Measurements from ENCODE around the gene ERC1. TPM values are rescaled to one million over a fixed set of nuclear protein-coding genes. Genes with fewer than 3 reads are reported as not detected.

The ERC1 gene
- total RNA-seq, 2 experiments from 2014 or later: 40.1 to 49.6 TPM

DNA sequence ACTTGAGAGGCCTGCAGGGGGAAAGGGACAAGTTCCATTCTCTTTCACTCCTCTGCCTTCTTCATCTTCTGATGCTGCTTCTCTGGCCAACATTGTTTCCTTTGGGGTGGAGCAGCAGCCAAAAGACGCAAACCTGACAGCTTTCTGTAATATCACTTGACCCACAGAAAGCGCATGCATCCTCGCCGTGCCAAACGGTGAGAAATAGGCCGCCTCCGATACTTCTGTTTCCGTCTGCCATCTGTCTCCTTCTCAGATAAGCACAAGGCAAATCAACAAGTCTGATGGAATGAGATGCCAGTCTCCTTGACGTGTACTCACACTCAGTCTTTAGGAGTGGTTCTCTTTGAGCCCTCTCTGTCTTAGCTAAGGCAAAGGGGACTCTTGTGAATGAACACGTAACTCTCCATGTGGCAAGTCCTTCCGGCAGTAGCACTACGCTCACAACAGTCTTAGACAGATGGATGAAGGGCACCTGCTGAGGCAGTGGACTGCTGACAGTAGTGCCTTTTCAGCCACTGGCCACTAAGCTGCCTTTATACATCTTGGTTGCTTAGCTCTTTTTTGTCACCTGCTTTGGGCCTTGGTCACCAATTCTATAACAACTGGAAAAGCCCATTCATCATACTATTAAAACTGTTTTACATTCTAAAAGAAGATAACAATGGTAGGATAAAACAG is 389.3 kb downstream of the ERC1 start:
- TF ChIP-seq, protein P1, sequence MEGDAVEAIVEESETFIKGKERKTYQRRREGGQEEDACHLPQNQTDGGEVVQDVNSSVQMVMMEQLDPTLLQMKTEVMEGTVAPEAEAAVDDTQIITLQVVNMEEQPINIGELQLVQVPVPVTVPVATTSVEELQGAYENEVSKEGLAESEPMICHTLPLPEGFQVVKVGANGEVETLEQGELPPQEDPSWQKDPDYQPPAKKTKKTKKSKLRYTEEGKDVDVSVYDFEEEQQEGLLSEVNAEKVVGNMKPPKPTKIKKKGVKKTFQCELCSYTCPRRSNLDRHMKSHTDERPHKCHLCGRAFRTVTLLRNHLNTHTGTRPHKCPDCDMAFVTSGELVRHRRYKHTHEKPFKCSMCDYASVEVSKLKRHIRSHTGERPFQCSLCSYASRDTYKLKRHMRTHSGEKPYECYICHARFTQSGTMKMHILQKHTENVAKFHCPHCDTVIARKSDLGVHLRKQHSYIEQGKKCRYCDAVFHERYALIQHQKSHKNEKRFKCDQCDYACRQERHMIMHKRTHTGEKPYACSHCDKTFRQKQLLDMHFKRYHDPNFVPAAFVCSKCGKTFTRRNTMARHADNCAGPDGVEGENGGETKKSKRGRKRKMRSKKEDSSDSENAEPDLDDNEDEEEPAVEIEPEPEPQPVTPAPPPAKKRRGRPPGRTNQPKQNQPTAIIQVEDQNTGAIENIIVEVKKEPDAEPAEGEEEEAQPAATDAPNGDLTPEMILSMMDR (IDR thresholded peaks at IDR 0.05): no peak
- Mint-ChIP-seq H3K4me3 (no peak overlapping the region), H3K27ac (no peak overlapping the region), H3K4me1 (ENCODE audit: low read depth) (no peaks in the 10 kb centered on the region), H3K27me3 (no peaks in the 10 kb centered on the region), H3K36me3 (ENCODE audit: low read depth) (peaks cover 44% of the 10 kb centered on the region), H3K9me3 (no peaks in the 10 kb centered on the region)
- ChIA-PET POLR2A (no interaction called here), CTCF (no interaction called here)
- ATAC-seq (ENCODE audit: poor library complexity) (no peak), DNase-seq (no peak)
- H3K4me3 ChIP-seq (ENCODE audit: low read length): no peak overlapping the region
- H3K4me1 ChIP-seq (ENCODE audit: insufficient read depth, low read length): no peaks in the 10 kb centered on the region
- no peak overlapping the region for H3K27ac ChIP-seq (ENCODE audit: low read depth in 1 of 2, low read length in 2 of 2)
- H3K36me3 ChIP-seq (ENCODE audit: insufficient read depth, low read length): peaks cover 7% of the 10 kb centered on the region
- intact Hi-C loops (cut with DNase I, micrococcal nuclease): no loop called here
- H3K27me3 ChIP-seq (ENCODE audit: control insufficient read depth in 1 of 2, insufficient read depth in 2 of 2, low read length in 2 of 2): no peaks in the 10 kb centered on the region
- no peaks in the 10 kb centered on the region for H3K9me3 ChIP-seq (ENCODE audit: control insufficient read depth in 1 of 2, insufficient read depth in 1 of 2, low read length in 2 of 2)

- CTCF ChIA-PET: no interaction called here
Observed at GRCh38 chr12:1382151-1382550, 391.1 kb downstream of the ERC1 start.

DNA sequence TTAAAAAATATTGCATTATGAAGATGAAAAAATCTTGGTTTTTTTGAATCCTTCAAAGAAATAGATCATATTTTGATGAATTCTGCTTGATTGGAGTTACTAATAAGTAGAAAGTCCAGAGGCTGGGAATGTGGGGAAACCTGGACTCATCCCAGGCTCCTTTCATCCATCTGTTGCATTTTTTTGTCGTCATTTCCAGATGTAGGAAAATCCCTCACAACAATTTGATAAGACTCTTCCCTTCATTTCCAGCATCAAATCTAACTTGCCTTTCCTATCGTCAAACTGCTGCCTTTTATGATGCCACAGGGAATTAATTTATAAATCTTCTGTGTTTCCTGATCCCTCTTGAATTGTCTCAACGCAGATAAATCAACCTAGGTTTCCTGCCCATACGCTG is 391.8 kb downstream of the ERC1 start:
- Histone ChIP-seq H3K27ac (ENCODE audit: low read depth in 1 of 2, low read length in 2 of 2) (no peak overlapping the region), H3K9me3 (ENCODE audit: control insufficient read depth in 1 of 2, insufficient read depth in 1 of 2, low read length in 2 of 2) (no peaks in the 10 kb centered on the region), H3K4me3 (ENCODE audit: low read length) (no peak overlapping the region), H3K36me3 (ENCODE audit: insufficient read depth, low read length) (peaks cover 9% of the 10 kb centered on the region), H3K4me1 (ENCODE audit: insufficient read depth, low read length) (no peaks in the 10 kb centered on the region), H3K27me3 (ENCODE audit: control insufficient read depth in 1 of 2, insufficient read depth in 2 of 2, low read length in 2 of 2) (no peaks in the 10 kb centered on the region)
- no peaks in the 10 kb centered on the region for H3K4me1 Mint-ChIP-seq (ENCODE audit: low read depth)
- H3K27ac Mint-ChIP-seq: no peak overlapping the region
- ChIA-PET POLR2A (no interaction called here), CTCF (no interaction called here)
- DNase-seq (no peak), ATAC-seq (ENCODE audit: poor library complexity) (no peak)
- no peaks in the 10 kb centered on the region for H3K9me3 Mint-ChIP-seq
- peaks cover 35% of the 10 kb centered on the region for H3K36me3 Mint-ChIP-seq (ENCODE audit: low read depth)
- H3K4me3 Mint-ChIP-seq: no peak overlapping the region
- H3K27me3 Mint-ChIP-seq: no peaks in the 10 kb centered on the region
- TF ChIP-seq, protein P1 (IDR thresholded peaks at IDR 0.05): no peak
- intact Hi-C loops (cut with DNase I, micrococcal nuclease): no loop called here

More at GRCh38 chr12:1382151-1382550, 391.1 kb downstream of the ERC1 start:
- TF ChIP-seq, protein P1 (IDR thresholded peaks at IDR 0.05): no peak
- Histone ChIP-seq H3K4me3 (ENCODE audit: low read length) (no peak overlapping the region), H3K27ac (ENCODE audit: low read depth in 1 of 2, low read length in 2 of 2) (no peak overlapping the region), H3K27me3 (ENCODE audit: control insufficient read depth in 1 of 2, insufficient read depth in 2 of 2, low read length in 2 of 2) (no peaks in the 10 kb centered on the region), H3K4me1 (ENCODE audit: insufficient read depth, low read length) (no peaks in the 10 kb centered on the region), H3K36me3 (ENCODE audit: insufficient read depth, low read length) (peaks cover 5% of the 10 kb centered on the region), H3K9me3 (ENCODE audit: control insufficient read depth in 1 of 2, insufficient read depth in 1 of 2, low read length in 2 of 2) (no peaks in the 10 kb centered on the region)
- Mint-ChIP-seq H3K4me3 (no peak overlapping the region), H3K4me1 (ENCODE audit: low read depth) (no peaks in the 10 kb centered on the region), H3K27ac (no peak overlapping the region), H3K9me3 (no peaks in the 10 kb centered on the region), H3K36me3 (ENCODE audit: low read depth) (peaks cover 33% of the 10 kb centered on the region), H3K27me3 (no peaks in the 10 kb centered on the region)
- POLR2A ChIA-PET: no interaction called here
- no peak for ATAC-seq (ENCODE audit: poor library complexity)
- intact Hi-C loops (cut with DNase I, micrococcal nuclease): no loop called here
- no peak for DNase-seq
